Right lobe of liver (tissue), 4 donors: ENCODE results near the gene CDH4.

Experiments
- CTCF ChIP-seq, 4 donors: fragments of 200-600 bp in 3 of 4; fragments of 450-650 bp in 1 of 4; IDR thresholded peaks; one replicate each; pipeline versions ENCODE4 v1.5.1 to v1.8.0; 2016 to 2022; ENCODE audit warnings: antibody characterized with exemption in 4 of 4, mild to moderate bottlenecking in 2 of 4
- POLR2A ChIP-seq: fragments of 450-650 bp; IDR thresholded peaks from one replicate; pipeline ENCODE4 v1.6.1; 2017; ENCODE audit warnings: antibody characterized with exemption, mild to moderate bottlenecking
- donor health status: DM: no; HTN: no; CAD: no.
- donor health status: DM: no; HTN: no; CAD: no.
- donor health status: DM: no; HTN: yes; CAD: no.

DNA sequence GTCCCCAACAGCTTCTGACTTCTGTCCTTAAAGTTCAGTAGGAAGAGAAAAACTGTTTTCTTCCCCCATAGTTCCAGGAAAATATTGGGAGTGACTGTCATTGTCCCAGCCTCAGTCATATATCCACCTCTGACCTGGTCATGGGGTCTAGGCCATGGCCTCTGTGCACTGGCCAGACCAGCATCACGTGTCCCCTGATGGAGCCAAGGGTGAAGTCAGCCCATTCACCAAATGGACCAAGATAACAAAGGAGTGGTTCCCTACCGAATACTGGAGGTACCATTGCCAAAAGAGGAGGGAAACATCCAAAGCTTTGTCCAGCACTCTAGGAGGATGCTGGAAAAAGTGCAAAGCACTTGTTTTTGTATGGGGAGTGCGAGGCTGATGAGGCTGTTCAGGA, 418.2 kb downstream of the CDH4 start:
- TF ChIP-seq CTCF (IDR thresholded peaks at IDR 0.05) (no peak), POLR2A (no peak)
